ENCODE measurements around the gene BRSK2. TPM values are rescaled to one million over a fixed set of nuclear protein-coding genes. Genes with fewer than 3 reads are reported as not detected.
A peak's percentile ranks its signal among the peaks of the same experiment; 100 is the strongest.

Gene BRSK2
- total RNA-seq, 1 donor from 2014 or later: 9.3 TPM

GRCh38 chr11:1487851-1488574 is 98.3 kb downstream of the BRSK2 start:
- H3K9me3 ChIP-seq: no peaks in the 10 kb centered on the region
- intact Hi-C loops (cut with DNase I): no loop called here
- no peaks in the 10 kb centered on the region for H3K36me3 ChIP-seq
- peak in 1 of 3 experiments; percentile 13 for TF ChIP-seq CTCF (IDR thresholded peaks at IDR 0.05)
- H3K4me1 ChIP-seq: peaks cover 29 to 54% of the 10 kb centered on the region in 2 donors
- H3K27ac ChIP-seq: peak overlapping the region; percentile 87 to 98
- DNase-seq (ENCODE audit: low spot score in 2 of 2): peak in 1 of 2 donors; percentile 7
- H3K27me3 ChIP-seq: no peaks in the 10 kb centered on the region
- H3K4me3 ChIP-seq: peak overlapping the region in 1 of 2 donors; percentile 62

GRCh38 chr11:1488575-1489180 is 98.9 kb downstream of the BRSK2 start:
- Histone ChIP-seq H3K9me3 (no peaks in the 10 kb centered on the region), H3K4me1 (peaks cover 22 to 47% of the 10 kb centered on the region in 2 donors), H3K27ac (peak overlapping the region; percentile 87 to 98), H3K4me3 (no peak overlapping the region), H3K36me3 (no peaks in the 10 kb centered on the region), H3K27me3 (no peaks in the 10 kb centered on the region)
- TF ChIP-seq CTCF (IDR thresholded peaks at IDR 0.05): no peak
- DNase-seq (ENCODE audit: low spot score in 2 of 2): no peak
- intact Hi-C loops (cut with DNase I): no loop called here

- no peak overlapping the region for H3K4me3 ChIP-seq
- H3K27ac ChIP-seq: no peak overlapping the region
- no peaks in the 10 kb centered on the region for H3K9me3 ChIP-seq
- H3K27me3 ChIP-seq: no peaks in the 10 kb centered on the region
- intact Hi-C loops (cut with DNase I): no loop called here
- H3K36me3 ChIP-seq: no peaks in the 10 kb centered on the region
- no peak for TF ChIP-seq CTCF (IDR thresholded peaks at IDR 0.05)
- peaks cover 12 to 29% of the 10 kb centered on the region in 2 donors for H3K4me1 ChIP-seq
- no peak for DNase-seq (ENCODE audit: low spot score in 2 of 2)
These were observed 100.9 kb downstream of the BRSK2 start for GRCh38 chr11:1490651-1491050.

GRCh38 chr11:1491379-1491778 is 101.6 kb downstream of the BRSK2 start:
- intact Hi-C loops (cut with DNase I): no loop called here
- Histone ChIP-seq H3K36me3 (no peaks in the 10 kb centered on the region), H3K4me3 (no peak overlapping the region), H3K27ac (no peak overlapping the region), H3K9me3 (no peaks in the 10 kb centered on the region), H3K4me1 (peaks cover 12 to 23% of the 10 kb centered on the region in 2 donors), H3K27me3 (no peaks in the 10 kb centered on the region)
- DNase-seq (ENCODE audit: low spot score in 2 of 2): no peak
- TF ChIP-seq CTCF (IDR thresholded peaks at IDR 0.05): no peak

GRCh38 chr11:1493650-1494244 is 104.0 kb downstream of the BRSK2 start:
- H3K36me3 ChIP-seq: no peaks in the 10 kb centered on the region
- H3K4me3 ChIP-seq: no peak overlapping the region
- intact Hi-C loops (cut with DNase I): no loop called here
- TF ChIP-seq CTCF (IDR thresholded peaks at IDR 0.05): no peak
- DNase-seq (ENCODE audit: low spot score in 2 of 2): no peak
- H3K27me3 ChIP-seq: no peaks in the 10 kb centered on the region
- H3K4me1 ChIP-seq: peaks cover 0 to 1% of the 10 kb centered on the region in 2 donors
- no peak overlapping the region for H3K27ac ChIP-seq
- H3K9me3 ChIP-seq: no peaks in the 10 kb centered on the region

Data from ascending aorta (tissue), 2 donors.